Measurements from ENCODE around the gene WWOX. TPM values are rescaled to one million over a fixed set of nuclear protein-coding genes. Genes with fewer than 3 reads are reported as not detected.

The WWOX gene
- polyA plus RNA-seq, 1 donor from 2014 or later = 25.6 TPM

- H3K27ac ChIP-seq (ENCODE audit: low read length) = no peak overlapping the region
- no peak overlapping the region for H3K4me2 ChIP-seq (ENCODE audit: low read length)
- H3K36me3 ChIP-seq (ENCODE audit: insufficient read depth, low read length) = no peaks in the 10 kb centered on the region
- no peaks in the 10 kb centered on the region for H3K27me3 ChIP-seq (ENCODE audit: insufficient read depth, low read depth, low read length)
- H3K9ac ChIP-seq (ENCODE audit: low read length) = no peak overlapping the region
- no peak overlapping the region for H3K4me3 ChIP-seq (ENCODE audit: low read length)
- no peaks in the 10 kb centered on the region for H3F3A ChIP-seq (ENCODE audit: insufficient read depth, low read length, poor library complexity, severe bottlenecking)
- H4K20me1 ChIP-seq (ENCODE audit: insufficient read depth) = no peaks in the 10 kb centered on the region
- H3K9me3 ChIP-seq (ENCODE audit: low read length) = no peaks in the 10 kb centered on the region
- no peak overlapping the region for H2AFZ ChIP-seq (ENCODE audit: low read depth, low read length)
- no peaks in the 10 kb centered on the region for H3K79me2 ChIP-seq (replicated peaks; ENCODE audit: insufficient read depth, low read length)
- TF ChIP-seq EP300 (conservative IDR thresholded peaks at IDR 0.05; ENCODE audit: poor library complexity, severe bottlenecking) (no peak), REST (IDR thresholded peaks at IDR 0.05; ENCODE audit: borderline replicate concordance) (no peak), SMC3 (conservative IDR thresholded peaks at IDR 0.05; ENCODE audit: poor library complexity) (no peak), TAF1 (IDR thresholded peaks at IDR 0.05; ENCODE audit: low read depth) (no peak), EZH2 (IDR thresholded peaks at IDR 0.05; ENCODE audit: borderline replicate concordance, insufficient read depth, low read length, poor library complexity, severe bottlenecking) (no peak), CTCF (IDR thresholded peaks at IDR 0.05; ENCODE audit: poor library complexity, severe bottlenecking) (no peak), RAD21 (conservative IDR thresholded peaks at IDR 0.05) (no peak), MXI1 (conservative IDR thresholded peaks at IDR 0.05; ENCODE audit: poor library complexity, severe bottlenecking) (no peak), POLR2AphosphoS5 (IDR thresholded peaks at IDR 0.05) (no peak)
- no peaks in the 10 kb centered on the region for H3K9me2 ChIP-seq (ENCODE audit: insufficient read depth, low read length)
Measured at GRCh38 chr16:78438632-78439031, 339.2 kb downstream of the WWOX start.

GRCh38 chr16:78439646-78440045 lies 340.2 kb downstream of the WWOX start:
- Histone ChIP-seq H3K79me2 (replicated peaks; ENCODE audit: insufficient read depth, low read length) (no peaks in the 10 kb centered on the region), H4K20me1 (ENCODE audit: insufficient read depth) (no peaks in the 10 kb centered on the region), H3K9ac (ENCODE audit: low read length) (no peak overlapping the region), H3K9me2 (ENCODE audit: insufficient read depth, low read length) (no peaks in the 10 kb centered on the region), H3F3A (ENCODE audit: insufficient read depth, low read length, poor library complexity, severe bottlenecking) (no peaks in the 10 kb centered on the region), H3K27ac (ENCODE audit: low read length) (no peak overlapping the region), H3K36me3 (ENCODE audit: insufficient read depth, low read length) (no peaks in the 10 kb centered on the region), H3K27me3 (ENCODE audit: insufficient read depth, low read depth, low read length) (no peaks in the 10 kb centered on the region), H3K4me3 (ENCODE audit: low read length) (no peak overlapping the region), H3K9me3 (ENCODE audit: low read length) (no peaks in the 10 kb centered on the region), H2AFZ (ENCODE audit: low read depth, low read length) (no peak overlapping the region), H3K4me2 (ENCODE audit: low read length) (no peak overlapping the region)
- no peak for TF ChIP-seq REST (IDR thresholded peaks at IDR 0.05; ENCODE audit: borderline replicate concordance)
- no peak for TF ChIP-seq MXI1 (conservative IDR thresholded peaks at IDR 0.05; ENCODE audit: poor library complexity, severe bottlenecking)
- no peak for TF ChIP-seq TAF1 (IDR thresholded peaks at IDR 0.05; ENCODE audit: low read depth)
- TF ChIP-seq CTCF (IDR thresholded peaks at IDR 0.05; ENCODE audit: poor library complexity, severe bottlenecking) = no peak
- no peak for TF ChIP-seq EZH2 (IDR thresholded peaks at IDR 0.05; ENCODE audit: borderline replicate concordance, insufficient read depth, low read length, poor library complexity, severe bottlenecking)
- no peak for TF ChIP-seq EP300 (conservative IDR thresholded peaks at IDR 0.05; ENCODE audit: poor library complexity, severe bottlenecking)
- no peak for TF ChIP-seq RAD21 (conservative IDR thresholded peaks at IDR 0.05)
- TF ChIP-seq SMC3 (conservative IDR thresholded peaks at IDR 0.05; ENCODE audit: poor library complexity) = no peak
- no peak for TF ChIP-seq POLR2AphosphoS5 (IDR thresholded peaks at IDR 0.05)

All from neural cell (in vitro differentiated cells).